Activated CD4-positive, alpha-beta T cell treated with anti-CD3 and anti-CD28 coated beads, Interleukin-2, amount 50 U/mL, for 24 hours (primary cell): Measurements from ENCODE around the gene OGA.

Experiments
- DNase-seq, 2 donors: peaks; one replicate each; pipeline ENCODE4 v3.0.0-alpha.2; 2020; ENCODE audit warnings: low read depth in 1 of 2, low spot score in 1 of 2

The OGA gene

DNA sequence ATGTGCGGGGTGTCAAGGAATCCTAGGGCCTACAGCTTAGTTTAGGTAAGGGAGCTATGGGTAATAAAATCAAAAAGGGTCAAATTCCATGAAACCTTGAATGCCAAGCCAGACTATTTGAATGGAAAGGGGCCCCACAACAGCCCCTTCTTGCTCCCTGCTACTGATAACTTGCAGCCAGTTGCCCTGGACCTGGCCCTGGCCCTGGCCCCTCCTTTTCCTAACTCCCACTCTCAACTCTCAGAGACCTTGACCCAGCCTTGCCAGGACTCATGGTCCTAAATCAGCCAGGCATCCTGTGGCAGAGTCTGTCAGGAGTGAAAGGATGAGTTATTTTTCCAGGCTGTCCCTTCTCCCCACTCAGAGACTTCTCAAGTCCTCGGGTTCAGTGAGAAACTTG is 19.5 kb upstream of the OGA start:
- no peak for DNase-seq

- no peak for DNase-seq
Observed at GRCh38 chr10:101835362-101835761, 17.1 kb upstream of the OGA start.

DNA sequence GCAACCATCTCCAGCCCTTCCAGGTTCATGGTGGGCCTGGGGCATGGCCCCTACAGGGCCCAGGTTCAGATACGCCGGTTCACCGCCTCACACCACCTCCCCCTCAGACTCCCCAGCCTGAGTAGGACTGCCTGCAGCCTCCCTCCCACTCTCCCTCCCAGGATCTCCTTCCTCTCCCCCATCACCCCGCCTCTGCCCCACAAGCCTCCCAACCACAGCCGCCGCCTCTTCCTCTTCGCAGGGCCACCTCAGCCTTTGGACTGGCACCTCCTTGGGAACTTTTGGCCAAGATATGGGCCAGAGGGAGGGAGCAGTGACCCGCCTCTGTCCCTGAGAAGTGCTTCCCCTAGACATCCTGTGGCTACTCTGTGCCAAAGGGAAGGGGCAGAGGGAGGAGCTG is 16.1 kb upstream of the OGA start:
- DNase-seq = no peak

DNA sequence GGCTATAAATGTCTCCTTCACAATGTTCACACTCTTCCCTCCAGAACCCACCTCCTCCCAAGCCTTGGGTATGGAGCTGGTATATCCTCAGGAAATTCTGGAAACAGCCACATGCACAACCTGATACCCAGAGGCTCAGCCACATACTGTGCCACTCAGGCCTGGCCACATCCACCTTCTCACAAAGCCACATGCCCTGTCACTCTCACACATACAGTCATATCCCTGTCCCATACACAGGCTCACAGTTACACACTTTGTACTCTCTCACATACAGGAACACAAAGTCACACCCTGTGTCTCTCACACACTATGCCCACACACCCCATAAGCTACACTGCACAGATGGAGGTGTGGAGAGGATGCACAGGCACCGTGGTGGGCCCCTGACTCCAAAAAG is 15.2 kb upstream of the OGA start:
- DNase-seq = no peak

- no peak for DNase-seq
Observed at GRCh38 chr10:101832325-101832771, 14.1 kb upstream of the OGA start.

DNA sequence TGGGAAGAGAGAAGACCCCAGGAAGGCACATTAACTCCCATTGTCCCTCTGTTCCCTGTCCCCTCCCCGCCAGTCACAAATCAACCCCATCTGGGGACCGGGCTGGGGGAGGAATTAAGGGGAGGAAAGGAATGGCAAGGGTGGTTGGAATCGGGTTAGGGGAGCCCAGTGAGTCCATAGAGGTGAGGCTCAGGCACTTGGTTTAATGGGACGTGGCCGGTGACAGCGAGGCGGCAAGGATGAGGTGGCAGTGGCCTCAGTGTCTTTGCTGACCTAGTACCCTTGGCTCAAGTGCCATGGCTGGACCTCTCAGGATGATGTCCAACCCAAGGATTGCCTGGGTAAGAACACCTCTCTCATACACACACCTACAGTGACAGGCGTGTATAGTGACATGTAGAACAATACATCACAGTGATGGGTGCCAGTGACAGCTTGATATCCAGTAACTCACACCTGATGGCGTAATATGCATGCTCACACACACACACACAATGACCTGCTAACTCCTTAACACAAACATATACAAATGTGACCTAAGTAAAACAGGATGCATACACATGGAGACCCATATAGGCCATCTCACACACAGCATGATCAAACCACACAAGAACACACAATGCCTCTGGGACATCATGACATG is 13.0 kb upstream of the OGA start:
- DNase-seq = no peak

- peak; percentile 80 to 87 for DNase-seq
Observed at GRCh38 chr10:101830322-101831168, 12.3 kb upstream of the OGA start.

DNA sequence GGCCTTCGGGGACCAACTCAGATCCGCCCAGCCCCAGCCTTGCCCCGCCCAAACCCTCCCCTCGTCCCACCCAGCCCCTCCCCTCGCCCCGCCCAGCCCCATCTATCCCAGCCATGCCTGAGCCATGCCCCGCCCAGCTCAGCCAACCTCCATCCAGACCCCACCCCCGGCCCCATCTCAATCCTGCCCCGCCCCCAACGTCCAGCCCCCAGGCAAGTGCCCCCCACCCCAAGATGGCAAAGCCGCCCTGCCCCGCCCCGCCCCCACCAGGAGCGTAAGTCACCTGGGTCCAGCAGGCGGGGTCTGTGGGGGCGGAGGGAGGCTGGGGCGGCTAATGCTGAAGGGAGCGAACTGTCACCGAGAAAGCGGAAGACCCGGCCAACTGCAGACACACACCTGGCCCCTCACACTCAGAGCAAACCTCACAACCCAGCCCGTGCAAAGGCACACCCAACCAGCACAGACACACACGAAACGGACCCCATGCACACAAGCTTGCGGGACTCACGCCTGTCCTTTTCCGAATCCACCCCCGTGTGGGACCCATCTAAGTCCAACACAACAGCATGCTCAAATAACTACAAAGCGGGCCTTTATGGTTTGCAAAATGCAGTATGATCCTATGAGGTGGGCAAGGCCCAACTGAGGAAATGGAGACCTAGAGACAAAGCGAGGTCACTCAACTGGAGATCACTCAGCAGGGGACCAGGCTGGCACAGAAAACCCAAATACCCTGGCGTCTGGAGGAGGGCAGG is 11.5 kb upstream of the OGA start:
- no peak for DNase-seq

GRCh38 chr10:101828766-101829551 is 10.7 kb upstream of the OGA start:
- no peak for DNase-seq

- DNase-seq = no peak
Observed at GRCh38 chr10:101827919-101828600, 9.8 kb upstream of the OGA start.

- no peak for DNase-seq
Observed at GRCh38 chr10:101826852-101827434, 8.7 kb upstream of the OGA start.

- DNase-seq = no peak
Observed at GRCh38 chr10:101824736-101825135, 6.5 kb upstream of the OGA start.

GRCh38 chr10:101818872-101819633 is 809 bp upstream of the OGA start:
- DNase-seq = no peak

- DNase-seq = peak in 1 of 2 donors; percentile 30
Observed at GRCh38 chr10:101817337-101818118, 716 bp downstream of the OGA start.

- DNase-seq = no peak
Observed at GRCh38 chr10:101816913-101817336, 1.3 kb downstream of the OGA start.

DNA sequence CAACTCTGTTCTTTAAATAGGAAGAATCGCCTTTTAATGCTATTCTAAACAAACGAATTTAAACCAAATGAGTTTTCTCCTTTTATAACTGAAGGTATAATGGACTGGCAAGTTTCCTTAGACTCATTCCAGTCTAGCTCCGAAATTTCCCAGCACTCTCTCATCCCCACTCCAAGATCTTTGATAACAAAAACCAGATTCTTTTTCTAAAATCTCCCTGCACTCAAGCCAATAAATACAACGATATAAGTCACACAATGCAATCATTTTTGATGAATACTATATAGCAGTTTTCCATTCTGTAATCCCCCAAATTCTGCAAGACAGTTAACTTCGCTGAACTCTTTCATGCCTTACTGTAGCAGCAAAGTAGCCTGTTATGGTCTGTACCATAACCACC is 1.9 kb downstream of the OGA start:
- no peak for DNase-seq

DNA sequence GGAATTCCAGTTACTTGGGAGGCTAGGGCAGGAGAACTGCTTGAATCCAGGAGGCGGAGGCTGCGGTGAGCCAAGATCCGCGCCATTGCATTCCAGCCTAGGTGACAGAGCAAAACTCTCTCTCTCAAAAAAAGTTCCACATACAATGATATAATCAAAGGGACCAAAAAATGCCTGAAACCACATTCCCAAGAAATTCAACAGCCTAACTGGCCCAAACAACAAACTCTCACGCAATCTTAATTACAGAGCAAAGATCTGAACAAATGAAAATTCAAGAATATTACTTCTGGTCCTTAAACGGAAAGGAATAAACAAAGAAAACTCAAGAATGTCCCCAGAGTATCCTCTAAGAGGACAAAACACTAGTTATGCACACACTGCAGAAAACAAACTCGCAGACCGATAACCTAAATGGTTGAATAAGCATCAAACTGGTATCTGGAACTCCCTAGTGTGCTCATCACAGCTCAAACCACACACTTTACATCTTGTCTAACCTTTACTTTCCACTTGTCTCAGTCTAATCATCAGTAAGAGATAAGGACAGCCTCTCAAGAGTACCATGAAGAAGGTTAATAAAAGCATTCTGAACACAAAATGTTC is 3.7 kb downstream of the OGA start:
- no peak for DNase-seq

GRCh38 chr10:101812606-101813005 is 5.6 kb downstream of the OGA start:
- no peak for DNase-seq
